B cell (primary cell): Measurements from ENCODE around the gene RAB30. TPM values are rescaled to one million over a fixed set of nuclear protein-coding genes. Genes with fewer than 3 reads are reported as not detected.
"Not testable (repeated sequence)": the region's sequence is repeated elsewhere in the genome, so short reads cannot be mapped to it uniquely, and the experiment has no call there.

Experiments
- ATAC-seq: fragments of 200-7000 bp; cut with Tn5 transposase; one replicate; pipeline ENCODE4 v1.10.0; 2021; ENCODE audit warnings: low read depth, mild to moderate bottlenecking, moderate number of reproducible peaks, moderate library complexity
- CTCF ChIA-PET: fragments of 350-600 bp; sonication (Branson Sonifier 250); formaldehyde crosslinking; loops from one replicate; lab custom pipeline; 2021; ENCODE audit warnings: antibody characterized with exemption, inconsistent platforms; lab: Charles Lee
- POLR2A ChIA-PET: fragments of 350-600 bp; sonication (Branson Sonifier 250); formaldehyde crosslinking; loops from one replicate; lab custom pipeline; 2021; ENCODE audit warnings: antibody characterized with exemption; lab: Charles Lee
- DNase-seq: peaks from one replicate; pipeline ENCODE4 v3.0.0; 2013
- H2AFZ ChIP-seq: 2 replicates; pipeline ENCODE4 v1.6.1; 2012; ENCODE audit warnings: mild to moderate bottlenecking, low read depth, low read length; ENCODE audit not compliant: insufficient read depth, poor library complexity, severe bottlenecking
- H3K27ac ChIP-seq, 2 donors: 1 replicate in 1 of 2; 2 replicates in 1 of 2; pipeline ENCODE4 v1.5.1; 2012 to 2013; ENCODE audit warnings: low read length in 2 of 2, mild to moderate bottlenecking in 2 of 2, moderate library complexity in 1 of 2
- H3K27me3 ChIP-seq, 4 experiments: fragments of 200-600 bp in 1 of 4; sonication (generic) in 1 of 4; replicated peaks in 1 of 4; 1 replicate in 2 of 4; 2 replicates in 2 of 4; pipeline versions ENCODE4 v1.6.1 to v1.7.0; 2013 to 2016; ENCODE audit warnings: low read length in 3 of 4, mild to moderate bottlenecking in 2 of 4, mixed read lengths in 1 of 4, moderate library complexity in 1 of 4; ENCODE audit not compliant: insufficient read depth in 4 of 4, control insufficient read depth in 3 of 4; ENCODE audit errors: control extremely low read depth in 1 of 4
- H3K36me3 ChIP-seq, 2 experiments: replicated peaks in 1 of 2; 1 replicate in 1 of 2; 2 replicates in 1 of 2; pipeline versions ENCODE4 v1.6.1 to v1.7.1; 2013; ENCODE audit warnings: low read length in 1 of 2; ENCODE audit not compliant: insufficient read depth in 2 of 2, control insufficient read depth in 1 of 2; ENCODE audit errors: control extremely low read depth in 1 of 2, extremely low read depth in 1 of 2
- H3K4me1 ChIP-seq, 2 donors: fragments of 200-600 bp in 1 of 2; sonication (generic) in 1 of 2; 1 replicate in 1 of 2; 2 replicates in 1 of 2; pipeline versions ENCODE4 v1.5.1 to v1.6.1; 2013 to 2017; ENCODE audit warnings: low read length in 2 of 2; ENCODE audit not compliant: control insufficient read depth in 2 of 2, insufficient read depth in 2 of 2
- H3K4me2 ChIP-seq: replicated peaks from 2 replicates; pipeline ENCODE3; 2012; ENCODE audit warnings: mild to moderate bottlenecking, low read depth, low read length; ENCODE audit not compliant: poor library complexity, severe bottlenecking
- H3K4me3 ChIP-seq, 5 experiments: fragments of 200-600 bp in 1 of 5; sonication (generic) in 1 of 5; 1 replicate in 3 of 5; 2 replicates in 2 of 5; pipeline versions ENCODE4 v1.5.1 to v1.7.0; 2011 to 2016; ENCODE audit warnings: low read length in 4 of 5, mild to moderate bottlenecking in 4 of 5, low read depth in 2 of 5, control low read depth in 1 of 5, moderate library complexity in 1 of 5; ENCODE audit not compliant: insufficient read depth in 1 of 5; ENCODE audit errors: control extremely low read depth in 1 of 5, extremely low read depth in 1 of 5
- H3K79me2 ChIP-seq: fragments of 200-600 bp; sonication (generic); one replicate; pipeline ENCODE4 v1.6.0; 2016; ENCODE audit warnings: low read length; ENCODE audit not compliant: control insufficient read depth, insufficient read depth
- H3K9ac ChIP-seq: fragments of 200-600 bp; sonication (generic); 2 replicates; pipeline ENCODE4 v1.6.1; 2017; ENCODE audit warnings: mild to moderate bottlenecking, low read length, moderate library complexity
- H3K9me3 ChIP-seq, 3 donors: one replicate each; pipeline versions ENCODE4 v1.6.1 to v1.7.1; 2013; ENCODE audit warnings: low read length in 2 of 3; ENCODE audit not compliant: control insufficient read depth in 2 of 3, insufficient read depth in 1 of 3; ENCODE audit errors: control extremely low read depth in 1 of 3
- H4K20me1 ChIP-seq: 2 replicates; pipeline ENCODE4 v1.6.0; 2012; ENCODE audit warnings: mild to moderate bottlenecking, low read length; ENCODE audit not compliant: insufficient read depth, control insufficient read depth, poor library complexity, severe bottlenecking
- H3K27ac Mint-ChIP-seq: one replicate; pipeline ENCODE4 v1.8.0; 2021; ENCODE audit warnings: mixed read lengths
- H3K27me3 Mint-ChIP-seq: one replicate; pipeline ENCODE4 v1.8.0; 2021; ENCODE audit warnings: mixed read lengths
- H3K4me1 Mint-ChIP-seq: one replicate; pipeline ENCODE4 v1.8.0; 2021; ENCODE audit warnings: mixed read lengths
- H3K4me3 Mint-ChIP-seq: one replicate; pipeline ENCODE4 v1.8.0; 2021; ENCODE audit warnings: mixed read lengths
- H3K9me3 Mint-ChIP-seq: one replicate; pipeline ENCODE4 v1.8.0; 2022; ENCODE audit warnings: mixed read lengths; ENCODE audit not compliant: insufficient read depth
- EZH2 ChIP-seq: IDR thresholded peaks from 2 replicates; pipeline ENCODE4 v1.6.1; 2012; ENCODE audit warnings: borderline replicate concordance, low read depth, mild to moderate bottlenecking, moderate library complexity, low read length; ENCODE audit not compliant: insufficient read depth, poor library complexity, severe bottlenecking
- WGBS: methylation state at CpG from one replicate; pipeline ENCODE4 v1.1.5; 2013; ENCODE audit warnings: missing lambda C conversion rate; ENCODE audit not compliant: insufficient coverage; 5-methylcytosine and 5-hydroxymethylcytosine counted together
- intact Hi-C: fragments of 100-400 bp; cut with micrococcal nuclease; formaldehyde crosslinking; loops from one replicate; pipeline ENCODE4 v1.10.0; 2022
- polyA plus RNA-seq: library from polyadenylated mRNA; depleted of rRNA; stranded (reverse); fragments of >200 nt; gene quantifications from 2 replicates; pipeline ENCODE4 v1.2.3, GENCODE V29; 2012
- total RNA-seq, 2 donors: library from RNA; stranded (reverse); fragments of 120-200 nt in 1 of 2; gene quantifications; 1 replicate in 1 of 2; 2 replicates in 1 of 2; pipeline versions ENCODE4 v1.2.3 to v1.2.4, GENCODE V29; 2013 to 2022
- TF ChIP-seq, protein P1 (sequence below): fragments of 200-600 bp; IDR thresholded peaks from one replicate; pipeline ENCODE4 v1.8.0; 2022; ENCODE audit warnings: antibody characterized with exemption, mild to moderate bottlenecking

Gene RAB30
- total and polyA plus RNA-seq, 2 donors (not counting 1 experiment from before 2014, with no cell fraction given), result 26.6 to 214 TPM

DNA sequence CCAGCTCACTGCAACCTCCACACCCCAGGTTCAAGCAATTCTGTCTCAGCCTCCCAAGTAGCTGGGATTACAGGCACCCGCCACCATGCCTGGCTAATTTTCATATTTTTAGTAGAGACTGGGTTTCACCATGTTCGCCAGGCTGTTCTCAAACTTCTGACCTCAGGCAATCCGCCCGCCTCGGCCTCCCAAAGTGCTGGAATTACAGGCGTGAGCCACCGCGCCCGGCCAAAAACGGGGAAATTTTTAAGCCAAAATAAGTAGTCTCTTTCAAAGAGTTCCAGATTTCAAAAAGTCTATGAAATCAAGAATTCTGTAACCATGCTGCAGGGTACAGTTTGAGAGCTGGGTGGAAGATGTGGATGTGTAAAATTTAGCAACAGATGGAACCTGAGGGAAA lies 62.6 kb downstream of the RAB30 start:
- not testable (repeated sequence) for H3K9me3 Mint-ChIP-seq, DNase-seq, H3K9me3 ChIP-seq, H3K27me3 Mint-ChIP-seq, H3K4me3 ChIP-seq, H3K4me2 ChIP-seq, ATAC-seq, H3K27ac Mint-ChIP-seq, H2AFZ ChIP-seq, H3K9ac ChIP-seq, H3K4me3 Mint-ChIP-seq, H3K27me3 ChIP-seq
- H3K36me3 ChIP-seq, result peaks cover 0 to 12% of the 10 kb centered on the region in 2 experiments
- ChIA-PET CTCF (interaction anchor here (0.5 to 1.2 kb wide), 5 partner anchors 10 to 93 kb away, joined by 3 to 4 read pairs (median 3); no protein-coding TSS in a partner anchor), POLR2A (interaction anchor here (0.7 kb wide), 1 partner anchor 176 kb away, joined by 5 read pairs; no protein-coding TSS in a partner anchor)
- peaks cover 53 to 55% of the 10 kb centered on the region in 2 donors for H3K4me1 ChIP-seq
- peaks cover 72% of the 10 kb centered on the region for H4K20me1 ChIP-seq
- intact Hi-C loops, result loop anchor here (5.0 kb wide), 1 partner anchor 37 kb away; no protein-coding TSS in a partner anchor
- peak overlapping the region in 1 of 2 donors; percentile 65 for H3K27ac ChIP-seq
- peaks cover 82% of the 10 kb centered on the region for H3K4me1 Mint-ChIP-seq
- peaks cover 96% of the 10 kb centered on the region for H3K79me2 ChIP-seq
- WGBS, result 100% methylated on average over 6 of the region's 10 CpGs

DNA sequence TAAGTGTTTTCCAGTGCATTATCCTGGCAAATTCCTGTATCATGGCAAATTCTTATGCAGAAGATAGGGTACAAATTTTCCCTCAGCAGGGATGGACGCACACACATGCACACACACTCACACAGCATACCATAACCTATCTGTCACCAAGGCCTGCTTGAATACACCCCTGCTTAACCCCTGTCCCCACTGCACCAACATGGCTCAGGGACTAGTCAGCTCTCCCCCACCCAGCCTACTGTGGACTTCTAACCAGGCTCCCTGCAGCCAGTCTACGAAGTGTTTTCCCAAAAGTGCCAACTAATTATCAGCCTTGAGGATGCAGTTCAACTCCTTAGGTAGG lies 63.1 kb downstream of the RAB30 start:
- peaks cover 66% of the 10 kb centered on the region for H4K20me1 ChIP-seq
- no peaks in the 10 kb centered on the region for H3K27me3 Mint-ChIP-seq
- intact Hi-C loops, result loop anchor here (5.0 kb wide), 1 partner anchor 36 kb away; no protein-coding TSS in a partner anchor
- WGBS, result 100% methylated on average over 1 of the region's 2 CpGs
- POLR2A ChIA-PET, result interaction anchor here (0.7 kb wide), 1 partner anchor 177 kb away, joined by 5 read pairs; no protein-coding TSS in a partner anchor
- peaks cover 96% of the 10 kb centered on the region for H3K79me2 ChIP-seq
- H3K27ac ChIP-seq, result peak overlapping the region in 1 of 2 donors; percentile 65
- H3K9me3 ChIP-seq, result no peaks in the 10 kb centered on the region
- DNase-seq, result no peak
- no peaks in the 10 kb centered on the region for H3K9me3 Mint-ChIP-seq
- no peak overlapping the region for H2AFZ ChIP-seq
- H3K27me3 ChIP-seq, result no peaks in the 10 kb centered on the region
- H3K4me3 ChIP-seq, result no peak overlapping the region
- H3K9ac ChIP-seq, result no peak overlapping the region
- TF ChIP-seq EZH2, result no peak
- TF ChIP-seq, protein P1, sequence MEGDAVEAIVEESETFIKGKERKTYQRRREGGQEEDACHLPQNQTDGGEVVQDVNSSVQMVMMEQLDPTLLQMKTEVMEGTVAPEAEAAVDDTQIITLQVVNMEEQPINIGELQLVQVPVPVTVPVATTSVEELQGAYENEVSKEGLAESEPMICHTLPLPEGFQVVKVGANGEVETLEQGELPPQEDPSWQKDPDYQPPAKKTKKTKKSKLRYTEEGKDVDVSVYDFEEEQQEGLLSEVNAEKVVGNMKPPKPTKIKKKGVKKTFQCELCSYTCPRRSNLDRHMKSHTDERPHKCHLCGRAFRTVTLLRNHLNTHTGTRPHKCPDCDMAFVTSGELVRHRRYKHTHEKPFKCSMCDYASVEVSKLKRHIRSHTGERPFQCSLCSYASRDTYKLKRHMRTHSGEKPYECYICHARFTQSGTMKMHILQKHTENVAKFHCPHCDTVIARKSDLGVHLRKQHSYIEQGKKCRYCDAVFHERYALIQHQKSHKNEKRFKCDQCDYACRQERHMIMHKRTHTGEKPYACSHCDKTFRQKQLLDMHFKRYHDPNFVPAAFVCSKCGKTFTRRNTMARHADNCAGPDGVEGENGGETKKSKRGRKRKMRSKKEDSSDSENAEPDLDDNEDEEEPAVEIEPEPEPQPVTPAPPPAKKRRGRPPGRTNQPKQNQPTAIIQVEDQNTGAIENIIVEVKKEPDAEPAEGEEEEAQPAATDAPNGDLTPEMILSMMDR, result no peak
- H3K4me2 ChIP-seq, result peak overlapping the region; percentile 55
- H3K4me1 Mint-ChIP-seq, result peaks cover 78% of the 10 kb centered on the region
- ATAC-seq, result no peak
- peak overlapping the region; percentile 84 for H3K27ac Mint-ChIP-seq
- H3K4me3 Mint-ChIP-seq, result peak overlapping the region; percentile 72
- H3K36me3 ChIP-seq, result peaks cover 0 to 12% of the 10 kb centered on the region in 2 experiments
- CTCF ChIA-PET, result interaction anchor here (0.6 to 1.3 kb wide), 6 partner anchors 49 to 142 kb away, joined by 3 to 4 read pairs (median 3); no protein-coding TSS in a partner anchor
- H3K4me1 ChIP-seq, result peaks cover 49 to 52% of the 10 kb centered on the region in 2 donors
